ENCODE results near the gene DIAPH2.
"Not testable (repeated sequence)": the region's sequence is repeated elsewhere in the genome, so short reads cannot be mapped to it uniquely, and the experiment has no call there.

Gene DIAPH2

DNA sequence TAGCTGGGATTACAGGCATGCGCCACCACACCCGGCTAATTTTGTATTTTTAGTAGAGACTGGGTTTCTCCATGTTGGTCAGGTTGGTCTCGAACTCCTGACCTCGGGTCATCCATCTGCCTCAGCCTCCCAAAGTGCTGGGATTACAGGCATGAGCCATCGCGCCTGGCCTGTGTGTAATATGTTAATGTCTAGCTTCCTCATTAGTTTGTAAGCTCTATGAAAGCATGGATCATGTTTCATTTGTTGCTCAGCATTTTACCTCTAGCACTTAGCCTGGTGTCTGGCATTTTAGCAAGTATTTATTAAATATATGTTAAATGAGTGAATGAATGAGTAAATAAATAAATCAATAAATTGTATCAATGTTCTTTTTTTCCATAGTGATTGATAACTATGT is 29.8 kb downstream of the DIAPH2 start:
- DNase-seq (ENCODE audit: low spot score); FAIRE-seq: not testable (repeated sequence)

DNA sequence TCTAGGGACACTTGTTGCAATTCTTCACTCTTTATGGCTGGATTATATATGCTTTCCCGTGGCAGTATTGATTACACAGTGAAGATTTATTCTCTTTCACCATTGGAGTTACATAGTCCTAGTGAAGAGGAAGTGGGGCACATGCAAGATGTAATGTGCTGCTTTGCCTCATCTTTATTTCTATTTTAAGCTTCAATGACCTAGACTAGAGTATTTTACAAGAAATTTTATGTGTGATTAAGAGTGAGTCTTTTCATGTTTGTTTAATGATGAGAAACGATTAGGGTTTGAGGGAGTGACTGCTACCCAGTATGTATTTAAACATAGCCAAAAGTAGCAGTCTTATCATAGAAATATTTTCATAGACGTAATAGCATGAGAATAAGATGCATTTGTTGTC is 30.8 kb downstream of the DIAPH2 start:
- DNase-seq (ENCODE audit: low spot score): no peak
- no peak for FAIRE-seq

DNA sequence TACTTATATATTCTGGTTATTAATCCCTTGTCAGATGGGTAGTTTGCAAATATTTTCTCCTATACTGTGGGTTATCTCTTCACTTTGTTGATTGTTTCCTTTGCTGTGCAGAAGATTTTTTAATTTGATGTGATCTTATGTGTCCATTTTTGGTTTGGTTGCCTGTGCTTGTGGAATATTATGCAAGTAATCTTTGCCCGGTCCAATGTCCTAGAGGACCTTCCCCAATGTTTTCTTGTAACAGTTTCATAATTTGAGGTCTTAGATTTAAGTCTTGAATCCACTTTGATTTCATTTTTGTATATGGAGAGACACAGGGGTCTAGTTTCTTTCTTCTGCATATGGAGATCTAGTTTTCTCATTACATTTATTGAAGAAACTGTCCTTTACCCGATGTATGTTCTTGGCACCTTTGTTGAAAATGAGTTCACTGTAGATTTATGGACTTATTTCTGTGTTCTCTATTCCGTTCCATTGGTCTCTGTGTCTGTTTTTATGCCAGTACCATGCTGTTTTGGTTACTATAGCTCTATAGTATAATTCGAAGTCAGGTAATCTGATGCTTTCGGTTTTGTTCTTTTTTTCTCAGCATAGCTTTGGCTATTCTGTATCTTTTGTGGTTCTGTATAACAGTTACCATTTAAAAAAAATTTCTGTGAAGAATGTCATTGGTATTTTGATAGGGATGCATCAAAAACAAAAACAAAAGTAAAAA is 34.7 kb downstream of the DIAPH2 start:
- no peak for DNase-seq (ENCODE audit: low spot score)
- no peak for FAIRE-seq

DNA sequence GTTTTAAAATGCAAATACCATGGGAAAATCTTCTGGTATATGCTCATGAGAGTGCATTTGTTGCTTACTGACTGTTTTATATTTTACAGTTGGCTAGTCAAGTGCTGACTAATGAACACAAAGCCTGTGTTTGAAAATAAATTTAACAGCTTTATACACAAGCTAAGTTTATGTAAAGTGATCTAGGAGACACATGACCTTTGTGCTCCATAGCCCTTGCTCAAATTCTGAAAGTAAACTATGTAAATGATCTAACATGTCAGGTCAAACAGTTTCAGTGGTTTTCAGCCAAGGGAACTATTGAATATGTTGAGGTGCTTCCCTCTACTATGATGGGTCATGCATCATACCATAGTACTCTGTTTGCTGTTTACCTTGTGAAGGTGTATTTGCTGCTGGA is 36.7 kb downstream of the DIAPH2 start:
- DNase-seq (ENCODE audit: low spot score): no peak
- no peak for FAIRE-seq

DNA sequence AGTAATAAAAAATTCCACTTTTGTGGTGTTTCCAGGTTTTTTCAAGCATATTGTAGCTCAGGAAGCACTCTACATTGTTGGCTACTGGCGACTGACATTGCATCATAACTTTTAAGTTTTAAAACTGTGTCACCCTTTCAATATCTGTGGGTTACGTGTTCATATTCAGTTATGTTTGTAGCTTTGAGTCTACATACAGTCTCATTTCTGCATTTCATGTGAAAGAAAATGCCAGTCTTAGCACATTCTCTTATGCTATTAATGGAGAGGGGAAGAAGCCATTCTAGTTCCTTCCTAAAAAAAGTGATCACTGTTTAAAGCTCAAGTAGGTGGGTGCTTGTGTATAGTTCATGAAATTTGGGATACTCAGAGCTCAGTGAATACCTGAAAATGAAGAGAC is 38.1 kb downstream of the DIAPH2 start:
- no peak for FAIRE-seq
- DNase-seq (ENCODE audit: low spot score): no peak

DNA sequence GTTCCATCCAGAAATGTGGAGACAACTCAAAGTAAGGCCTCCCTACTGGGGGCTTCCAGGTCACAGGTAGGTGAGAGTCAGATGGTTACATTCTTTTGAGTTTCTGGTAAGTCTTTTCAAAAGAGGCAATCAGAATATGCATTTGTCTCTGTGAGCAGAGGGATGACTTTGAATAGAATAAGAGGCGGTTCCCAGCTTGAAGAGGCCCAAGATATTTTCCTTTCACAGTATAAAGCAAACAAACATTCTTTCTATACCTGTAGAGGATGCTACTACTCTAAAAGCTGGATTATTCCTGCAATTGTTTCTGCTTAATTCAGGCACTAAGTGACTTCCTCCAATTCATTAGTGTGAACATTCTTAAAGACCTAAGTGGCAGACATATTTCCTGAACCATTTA is 44.4 kb downstream of the DIAPH2 start:
- no peak for FAIRE-seq
- DNase-seq (ENCODE audit: low spot score): no peak

DNA sequence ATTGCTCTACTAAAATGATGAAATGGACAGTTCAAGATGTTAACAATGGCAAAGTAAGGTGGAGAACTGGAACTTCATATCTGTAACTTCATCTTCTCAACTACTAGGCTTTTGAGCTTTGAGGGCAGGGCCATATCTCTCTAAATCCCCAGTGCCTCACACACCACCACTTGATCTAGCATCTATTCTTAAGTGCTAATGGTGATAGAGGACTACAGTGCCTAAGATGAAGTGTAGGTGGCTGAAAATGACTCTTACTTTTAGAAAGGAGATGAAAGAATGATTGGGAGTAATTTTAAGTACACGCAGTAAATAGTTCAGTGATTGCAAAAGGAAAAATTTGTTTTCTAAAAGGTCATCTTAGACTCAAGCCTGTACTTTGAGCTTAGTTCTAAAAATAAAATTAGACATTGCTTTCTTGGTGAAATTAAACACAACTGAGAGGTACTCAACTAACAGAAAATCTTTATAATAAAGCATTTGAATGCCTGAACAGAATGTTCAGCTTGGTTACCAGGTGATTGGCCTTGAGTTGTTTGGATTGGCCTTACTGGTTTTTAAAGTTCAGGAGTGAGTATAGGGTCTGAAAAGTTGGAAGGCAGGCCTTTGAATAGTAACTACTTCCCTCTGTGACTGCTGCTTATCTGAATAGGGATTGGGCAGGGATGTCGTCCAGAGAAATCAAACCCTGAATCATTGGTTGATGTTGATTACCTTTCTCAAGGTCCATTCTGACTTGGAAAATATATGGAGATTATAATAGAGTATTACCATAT is 45.4 kb downstream of the DIAPH2 start:
- FAIRE-seq: no peak
- DNase-seq (ENCODE audit: low spot score): no peak

DNA sequence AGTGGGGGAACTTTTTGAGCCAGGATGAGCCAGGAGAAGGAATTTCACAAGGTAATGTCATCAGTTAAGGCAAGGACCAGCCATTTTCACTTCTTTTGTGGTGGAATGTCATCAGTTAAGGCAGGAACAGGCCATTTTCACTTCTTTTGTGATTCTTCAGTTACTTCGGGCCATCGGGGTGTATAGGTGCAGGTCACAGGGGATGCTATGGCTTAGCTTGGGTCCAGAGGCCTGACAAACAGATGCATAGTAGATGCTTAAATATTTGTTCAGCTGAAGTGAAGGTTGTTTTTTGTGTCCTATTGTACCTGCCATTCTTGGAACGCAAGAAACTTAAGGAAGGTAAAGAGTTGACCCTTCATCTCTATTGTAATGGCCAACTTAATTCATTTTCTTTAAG is 46.4 kb downstream of the DIAPH2 start:
- DNase-seq (ENCODE audit: low spot score); FAIRE-seq: not testable (repeated sequence)

DNA sequence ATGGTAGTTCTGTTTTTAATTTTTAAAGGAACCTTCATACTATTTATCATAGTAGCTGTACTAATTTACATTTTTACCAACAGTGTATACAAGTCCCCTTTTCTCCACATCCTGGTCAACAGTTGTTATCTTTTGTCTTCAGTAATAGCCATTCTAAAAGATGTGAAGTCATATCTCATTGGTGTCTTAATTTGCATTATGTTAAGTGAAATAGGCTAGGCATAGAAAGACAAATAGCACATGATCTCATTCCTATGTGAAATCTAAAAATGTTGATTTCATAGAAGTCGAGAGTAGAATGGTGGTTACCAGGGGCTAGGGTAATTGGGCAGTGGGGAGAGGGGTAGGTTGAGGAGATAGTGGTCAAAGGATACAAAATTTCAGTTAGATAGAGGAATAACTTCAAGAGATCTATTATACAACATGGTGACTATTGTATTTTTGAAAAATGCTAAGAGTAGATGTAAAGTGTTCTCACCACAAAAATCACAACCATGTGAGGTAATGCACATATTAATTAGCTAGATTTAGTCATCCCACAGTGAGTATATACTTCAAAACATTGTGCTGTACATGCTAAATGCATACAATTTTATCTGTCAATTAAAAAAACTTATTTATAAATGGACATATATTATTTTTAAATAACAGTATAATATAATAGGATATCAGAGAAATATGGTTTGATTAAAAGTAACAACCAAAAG is 58.9 kb downstream of the DIAPH2 start:
- FAIRE-seq: no peak
- no peak for DNase-seq (ENCODE audit: low spot score)

DNA sequence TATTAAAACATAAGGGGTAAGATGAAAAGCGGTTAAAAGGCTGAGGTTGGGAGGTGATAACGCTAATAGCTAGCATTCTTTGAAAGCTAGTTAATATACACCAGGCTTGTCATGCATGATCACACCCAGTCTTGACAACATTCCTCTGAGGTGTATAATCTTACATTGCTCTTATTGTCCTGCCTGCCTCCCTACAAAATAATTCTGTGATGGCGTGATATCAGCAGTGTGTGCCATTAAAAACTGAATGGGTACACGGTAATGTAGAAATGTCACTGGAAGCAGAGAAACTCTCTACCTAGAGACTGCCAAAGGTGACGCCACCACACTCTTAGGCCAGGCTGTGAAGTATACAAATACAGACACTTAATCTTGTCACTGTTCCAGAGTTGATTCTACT is 68.1 kb downstream of the DIAPH2 start:
- FAIRE-seq (no peak), DNase-seq (ENCODE audit: low spot score) (no peak)

DNA sequence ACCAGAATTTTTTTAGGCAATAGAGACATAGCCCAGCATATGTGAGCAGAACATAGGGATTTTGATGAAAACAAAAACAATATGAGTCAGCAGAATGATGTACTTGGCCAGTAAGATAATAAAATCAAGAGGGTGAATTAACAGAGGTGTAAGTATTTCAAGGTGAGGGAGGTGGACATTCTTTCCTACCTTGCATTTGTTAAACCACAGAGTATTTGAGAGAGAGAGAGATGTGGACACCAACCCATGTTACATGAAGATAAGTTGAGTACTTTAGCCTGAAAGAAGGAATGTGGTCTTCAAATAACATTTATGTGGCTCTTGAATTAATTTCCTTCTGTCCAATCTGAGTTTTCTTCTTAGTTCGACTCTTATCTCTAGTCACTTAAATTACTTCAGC is 68.6 kb downstream of the DIAPH2 start:
- DNase-seq (ENCODE audit: low spot score): no peak
- FAIRE-seq: no peak

DNA sequence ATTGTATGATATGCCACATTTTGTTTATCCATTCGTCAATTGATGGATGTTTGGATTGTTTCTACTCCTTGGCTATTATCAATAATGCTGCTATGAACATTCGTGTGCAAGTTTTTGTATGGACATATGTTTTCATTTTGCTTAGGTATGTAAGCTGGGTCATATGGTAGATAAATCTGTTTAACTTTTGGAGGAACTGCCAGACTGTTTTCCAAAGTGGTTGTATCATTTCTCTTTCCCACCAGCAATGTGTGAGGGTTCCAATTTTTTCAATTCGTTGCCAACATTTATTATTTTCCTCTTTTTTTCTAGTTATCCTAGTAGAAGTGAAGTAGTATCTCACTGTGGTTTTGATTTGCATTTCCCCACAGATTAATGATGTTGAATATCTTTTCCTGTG is 71.8 kb downstream of the DIAPH2 start:
- FAIRE-seq: no peak
- DNase-seq (ENCODE audit: low spot score): no peak

DNA sequence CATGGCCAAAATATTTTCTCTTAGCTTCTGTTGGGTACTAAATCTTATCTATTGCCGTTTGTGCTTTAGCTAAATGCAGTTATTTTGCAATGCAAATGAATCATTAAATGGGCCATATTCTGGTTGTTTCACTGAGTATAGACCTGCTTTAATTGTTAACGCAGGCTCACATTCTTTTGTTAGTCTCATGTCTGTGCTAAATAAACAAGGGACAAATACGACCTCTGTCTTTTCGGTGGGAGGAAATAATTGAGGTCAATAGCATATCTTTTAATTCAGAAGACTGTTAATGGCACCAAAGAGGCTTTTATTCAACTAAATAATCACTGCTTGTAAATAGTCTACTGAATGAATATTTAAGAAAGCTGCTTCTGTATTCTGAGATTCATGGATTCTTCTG is 76.9 kb downstream of the DIAPH2 start:
- no peak for DNase-seq (ENCODE audit: low spot score)
- FAIRE-seq: no peak

DNA sequence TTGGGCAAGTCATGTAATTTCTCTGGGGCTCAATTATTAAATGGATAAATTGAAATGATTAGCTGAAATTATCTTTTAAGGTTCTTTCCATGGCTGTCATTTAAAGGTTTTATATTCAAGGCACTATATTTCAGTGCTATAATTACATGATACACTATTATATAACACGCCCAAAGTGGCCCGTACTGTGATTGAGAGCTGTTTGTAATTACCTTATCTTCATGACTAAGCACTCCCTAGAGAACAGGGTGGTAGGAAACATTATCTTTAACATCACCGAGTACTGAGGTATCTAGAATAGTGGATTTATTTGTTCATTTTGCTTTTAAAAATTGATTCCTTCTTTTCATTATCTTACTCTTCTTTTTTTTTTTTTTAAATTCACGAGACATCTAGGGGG is 79.0 kb downstream of the DIAPH2 start:
- no peak for DNase-seq (ENCODE audit: low spot score)
- no peak for FAIRE-seq

DNA sequence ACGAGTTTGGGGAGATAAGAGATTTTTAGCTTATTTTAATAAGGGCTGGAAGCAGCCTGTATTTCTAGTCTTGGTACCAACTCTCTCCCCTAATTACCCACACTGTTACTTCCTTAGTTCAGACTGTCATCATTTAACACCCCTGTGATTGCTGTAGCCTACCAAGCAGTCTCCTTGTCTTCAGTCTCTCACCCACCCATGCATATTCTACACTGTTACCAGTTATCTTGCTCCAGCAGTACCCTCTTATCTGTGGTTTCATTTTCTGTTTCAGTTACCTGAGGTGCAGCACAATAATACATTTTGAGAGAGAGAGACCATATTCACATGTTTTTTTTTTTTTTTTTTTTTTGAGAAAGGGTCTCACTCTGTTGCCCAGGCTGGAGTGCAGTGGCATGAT is 80.2 kb downstream of the DIAPH2 start:
- DNase-seq (ENCODE audit: low spot score): no peak
- FAIRE-seq: no peak

DNA sequence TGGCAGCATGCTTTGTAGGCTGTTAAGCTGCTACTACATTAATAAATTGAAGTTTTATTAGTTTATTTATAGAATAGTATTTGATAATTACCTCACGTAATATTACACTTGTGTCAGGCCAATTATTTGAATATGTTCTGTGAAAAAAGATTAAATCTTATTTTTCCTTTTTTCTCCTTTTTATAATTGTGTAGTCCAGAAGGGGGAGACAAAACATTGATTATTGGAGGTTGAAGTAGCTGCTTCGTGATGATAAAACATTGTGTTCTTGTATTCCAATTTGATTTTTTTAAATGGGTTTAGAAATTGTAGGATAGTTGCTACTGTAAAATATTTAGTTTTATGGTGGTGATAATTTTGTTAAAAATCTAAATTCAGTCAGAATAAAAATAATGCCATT is 85.7 kb downstream of the DIAPH2 start:
- FAIRE-seq: no peak

DNA sequence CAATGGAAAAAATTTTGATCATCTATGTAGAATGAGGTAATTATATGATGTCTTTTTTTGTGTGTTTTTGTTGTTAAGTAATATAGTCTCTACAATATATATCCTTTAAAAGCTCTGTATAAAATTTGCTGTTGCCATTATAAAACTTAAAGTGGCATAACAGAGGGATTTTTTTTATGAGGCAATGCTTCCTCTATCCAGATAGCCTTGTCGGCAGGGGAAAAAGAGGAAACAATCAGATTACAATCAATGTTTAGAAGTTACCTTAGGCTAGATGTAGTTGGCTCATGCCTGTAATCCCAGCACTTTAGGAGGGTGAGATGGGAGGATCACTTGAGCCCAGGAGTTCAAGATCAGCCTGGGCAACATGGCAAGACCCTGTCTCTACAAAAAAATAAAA is 86.8 kb downstream of the DIAPH2 start:
- FAIRE-seq (no peak), DNase-seq (ENCODE audit: low spot score) (no peak)

More for the DNA sequence above, 85.7 kb downstream of the DIAPH2 start:
- peak; percentile 2 for DNase-seq (ENCODE audit: low spot score)

DNA sequence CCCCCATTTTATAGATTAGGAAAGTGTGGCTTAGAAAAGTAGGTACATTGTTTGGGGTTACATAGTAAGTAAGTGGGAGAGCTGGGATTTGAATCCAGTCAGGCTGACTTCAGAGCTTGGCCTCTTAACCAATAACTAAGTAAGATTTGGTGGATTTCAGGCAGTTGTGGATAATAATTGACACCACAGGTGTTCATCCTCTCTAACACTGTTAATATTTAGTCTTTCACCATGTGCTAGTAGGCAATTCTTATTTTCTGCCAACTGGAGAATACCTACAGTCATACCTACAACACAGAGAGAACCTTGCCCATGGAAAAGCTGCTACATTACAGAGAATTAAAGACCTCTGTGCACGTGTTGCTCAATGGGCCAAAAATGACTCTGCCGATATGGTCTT is 89.5 kb downstream of the DIAPH2 start:
- no peak for FAIRE-seq
- DNase-seq (ENCODE audit: low spot score): no peak

DNA sequence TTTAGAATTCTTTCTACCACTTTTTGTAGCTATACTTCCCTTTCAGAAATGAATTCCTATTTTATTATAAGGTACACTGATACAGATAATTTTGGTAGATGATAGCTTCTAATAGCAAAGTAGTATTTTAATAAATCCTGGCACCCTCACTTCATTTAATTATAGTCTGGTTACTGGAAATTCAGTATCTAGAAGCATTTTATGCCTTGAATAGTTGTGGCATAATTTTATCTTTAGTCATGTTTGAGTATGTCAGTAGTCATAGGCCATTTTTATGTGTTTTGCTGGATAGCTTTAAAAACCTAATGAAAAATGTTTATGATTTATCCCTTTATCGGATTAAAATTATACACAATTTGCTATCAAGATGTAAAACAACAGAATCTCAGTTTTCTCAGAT is 92.3 kb downstream of the DIAPH2 start:
- FAIRE-seq (no peak), DNase-seq (ENCODE audit: low spot score) (no peak)

DNA sequence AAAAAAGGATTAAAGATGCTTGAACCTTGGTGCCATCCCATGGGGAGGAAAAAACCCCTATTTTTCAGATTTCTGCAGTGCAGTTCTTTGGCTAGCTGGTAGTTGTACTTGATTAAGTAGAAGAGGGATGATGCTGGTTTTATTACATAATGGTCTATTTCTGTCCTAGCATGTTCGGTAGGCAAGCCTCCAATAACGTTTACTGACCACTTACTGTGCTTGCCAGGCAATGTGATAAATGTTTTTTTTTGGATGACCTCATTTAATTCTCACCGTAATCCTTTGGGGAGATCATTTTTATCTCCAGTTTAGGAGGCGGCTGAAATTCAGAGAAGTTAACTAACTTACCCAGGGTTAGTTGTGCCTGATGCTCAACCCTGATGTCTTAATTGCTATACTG is 106.9 kb downstream of the DIAPH2 start:
- DNase-seq (ENCODE audit: low spot score) (no peak), FAIRE-seq (no peak)

DNA sequence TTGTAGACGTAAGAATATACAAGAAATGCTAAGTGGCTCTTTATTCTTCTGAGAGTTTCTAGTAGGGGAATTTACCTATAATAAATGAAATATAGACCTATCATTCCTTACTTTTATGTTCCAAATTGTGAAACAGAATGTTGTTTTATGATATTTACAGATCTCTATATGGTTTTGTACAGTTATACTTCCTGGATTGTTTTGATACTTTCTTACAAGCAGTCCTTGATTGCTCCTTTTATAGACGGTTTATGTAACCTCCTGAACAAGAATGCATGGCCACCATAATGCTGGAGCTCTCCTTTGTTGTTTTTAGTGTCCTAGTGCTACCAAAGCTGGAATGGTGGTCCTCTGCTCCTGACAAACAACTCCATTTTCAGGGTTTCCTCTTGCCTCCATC is 107.4 kb downstream of the DIAPH2 start:
- DNase-seq (ENCODE audit: low spot score) (no peak), FAIRE-seq (no peak)

DNA sequence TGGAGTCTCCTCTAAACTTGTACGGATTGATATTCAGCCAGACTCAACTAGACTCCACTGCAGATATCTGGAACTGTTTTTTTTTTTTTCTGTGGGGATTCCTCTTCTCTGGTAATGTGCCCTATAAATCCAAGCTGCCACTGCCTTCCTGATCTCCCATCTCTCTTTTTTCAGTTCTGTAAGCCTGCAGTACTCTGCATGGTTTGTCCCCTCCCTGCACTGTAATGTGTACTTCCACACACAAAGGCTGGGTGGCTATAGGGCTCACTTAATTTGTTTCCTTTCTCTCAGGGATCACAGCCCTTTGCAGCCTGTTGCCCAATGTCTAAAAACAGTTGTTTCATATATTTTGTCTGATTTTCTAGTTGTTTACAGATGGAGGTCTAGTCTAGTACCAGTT is 114.3 kb downstream of the DIAPH2 start:
- no peak for DNase-seq (ENCODE audit: low spot score)
- no peak for FAIRE-seq

DNA sequence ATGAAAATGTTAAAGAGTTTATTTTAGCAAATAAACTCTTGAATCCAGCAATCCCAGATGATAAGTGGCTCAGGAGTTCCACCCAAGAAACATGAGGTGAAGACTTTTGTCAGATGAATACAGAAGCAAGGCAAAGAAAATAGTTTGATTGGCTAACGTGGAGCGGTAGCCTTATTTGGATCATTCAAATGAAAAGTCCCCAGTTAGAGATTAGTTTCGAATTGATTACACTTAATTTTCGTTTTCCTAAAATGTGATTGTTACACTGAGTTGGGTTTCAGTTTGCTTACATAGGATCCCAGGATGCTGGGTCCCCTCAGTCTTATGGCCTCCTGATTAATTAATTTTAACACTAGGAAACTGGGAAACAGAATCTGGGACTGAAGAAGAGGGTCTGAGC is 122.7 kb downstream of the DIAPH2 start:
- FAIRE-seq (no peak), DNase-seq (ENCODE audit: low spot score) (no peak)

All from urothelium cell line (cell line).